HEK293 (cell line): ENCODE data around the gene BCDIN3D.
A peak's percentile ranks its signal among the peaks of the same experiment; 100 is the strongest.

Experiments used
- BCL11B ChIP-seq: fragments of 450-650 bp; formaldehyde crosslinking; IDR thresholded peaks from 2 replicates; pipeline ENCODE4 v1.5.1; 2016; ENCODE audit warnings: low read depth, missing biosample characterization, missing genetic modification characterization
- CTCF ChIP-seq: fragments of 450-650 bp; formaldehyde crosslinking; IDR thresholded peaks from 2 replicates; pipeline ENCODE4 v1.5.1; 2016; ENCODE audit warnings: missing biosample characterization, missing genetic modification characterization
- PATZ1 ChIP-seq: fragments of 450-650 bp; formaldehyde crosslinking; IDR thresholded peaks from 2 replicates; pipeline ENCODE4 v1.5.1; 2016; ENCODE audit warnings: missing biosample characterization, missing genetic modification characterization
- PBX3 ChIP-seq: sonication (generic); formaldehyde crosslinking; IDR thresholded peaks from 2 replicates; pipeline ENCODE4 v1.8.1; 2022; ENCODE audit warnings: mild to moderate bottlenecking, moderate library complexity, missing genetic modification reagents
- PRDM1 ChIP-seq: fragments of 450-650 bp; formaldehyde crosslinking; IDR thresholded peaks from 2 replicates; pipeline ENCODE4; 2016; ENCODE audit warnings: missing biosample characterization, missing genetic modification characterization
- RBAK ChIP-seq: fragments of 450-650 bp; formaldehyde crosslinking; IDR thresholded peaks from 2 replicates; pipeline ENCODE4 v1.5.1; 2016; ENCODE audit warnings: missing biosample characterization, missing genetic modification characterization
- REPIN1 ChIP-seq: fragments of 450-650 bp; formaldehyde crosslinking; IDR thresholded peaks from 2 replicates; pipeline ENCODE4 v1.5.1; 2017; ENCODE audit warnings: missing biosample characterization, missing genetic modification characterization, low read depth
- SP3 ChIP-seq: fragments of 450-650 bp; formaldehyde crosslinking; IDR thresholded peaks from 2 replicates; pipeline ENCODE4 v1.5.1; 2016; ENCODE audit warnings: missing biosample characterization, missing genetic modification characterization
- ZBTB11 ChIP-seq: fragments of 450-650 bp; formaldehyde crosslinking; conservative IDR thresholded peaks from 2 replicates; pipeline ENCODE4 v1.5.1; 2016; ENCODE audit warnings: low read depth, missing biosample characterization, missing genetic modification characterization
- ZBTB17 ChIP-seq: fragments of 450-650 bp; formaldehyde crosslinking; IDR thresholded peaks from 2 replicates; pipeline ENCODE4 v1.5.1; 2016; ENCODE audit warnings: missing biosample characterization, missing genetic modification characterization
- ZBTB49 ChIP-seq: fragments of 450-650 bp; formaldehyde crosslinking; IDR thresholded peaks from 2 replicates; pipeline ENCODE4 v1.5.1; 2016; ENCODE audit warnings: missing biosample characterization, missing genetic modification characterization, low read depth
- ZNF10 ChIP-seq: fragments of 450-650 bp; formaldehyde crosslinking; IDR thresholded peaks from 2 replicates; pipeline ENCODE4 v1.5.1; 2017; ENCODE audit warnings: missing biosample characterization, missing genetic modification characterization
- ZNF16 ChIP-seq: fragments of 450-650 bp; formaldehyde crosslinking; IDR thresholded peaks from 2 replicates; pipeline ENCODE4 v1.5.1; 2016; ENCODE audit warnings: low read depth, missing biosample characterization, missing genetic modification characterization
- ZNF175 ChIP-seq: fragments of 450-650 bp; formaldehyde crosslinking; IDR thresholded peaks from 2 replicates; pipeline ENCODE4 v1.5.1; 2016; ENCODE audit warnings: missing biosample characterization, missing genetic modification characterization
- ZNF24 ChIP-seq: fragments of 450-650 bp; formaldehyde crosslinking; IDR thresholded peaks from 2 replicates; pipeline ENCODE4 v1.5.1; 2016; ENCODE audit warnings: missing biosample characterization, missing genetic modification characterization
- ZNF280C ChIP-seq: fragments of 450-650 bp; formaldehyde crosslinking; IDR thresholded peaks from 2 replicates; pipeline ENCODE4 v1.5.1; 2016; ENCODE audit warnings: missing biosample characterization, missing genetic modification characterization
- ZNF423 ChIP-seq: fragments of 450-650 bp; formaldehyde crosslinking; IDR thresholded peaks from 2 replicates; pipeline ENCODE4 v1.5.1; 2016; ENCODE audit warnings: missing biosample characterization, missing genetic modification characterization
- ZNF433 ChIP-seq: fragments of 450-650 bp; formaldehyde crosslinking; IDR thresholded peaks from 2 replicates; pipeline ENCODE4 v1.5.1; 2016; ENCODE audit warnings: missing biosample characterization, missing genetic modification characterization, low read depth
- ZNF501 ChIP-seq: fragments of 450-650 bp; formaldehyde crosslinking; IDR thresholded peaks from 2 replicates; pipeline ENCODE4 v1.5.1; 2016; ENCODE audit warnings: missing biosample characterization, missing genetic modification characterization
- ZNF596 ChIP-seq: fragments of 450-650 bp; IDR thresholded peaks from 2 replicates; pipeline ENCODE4 v1.5.0; 2018; ENCODE audit warnings: missing biosample characterization, mild to moderate bottlenecking, missing genetic modification characterization, moderate library complexity
- ZNF621 ChIP-seq: fragments of 450-650 bp; formaldehyde crosslinking; IDR thresholded peaks from 2 replicates; pipeline ENCODE4 v1.5.1; 2017; ENCODE audit warnings: missing biosample characterization, missing genetic modification characterization
- ZNF624 ChIP-seq: fragments of 450-650 bp; formaldehyde crosslinking; IDR thresholded peaks from 2 replicates; pipeline ENCODE4 v1.5.1; 2017; ENCODE audit warnings: missing biosample characterization, missing genetic modification characterization
- ZNF654 ChIP-seq: fragments of 450-650 bp; formaldehyde crosslinking; IDR thresholded peaks from 2 replicates; pipeline ENCODE4 v1.5.1; 2016; ENCODE audit warnings: low read depth, missing biosample characterization, missing genetic modification characterization
- ZNF701 ChIP-seq: fragments of 450-650 bp; formaldehyde crosslinking; IDR thresholded peaks from 2 replicates; pipeline ENCODE4 v1.5.1; 2016; ENCODE audit warnings: missing biosample characterization, missing genetic modification characterization
- ZNF785 ChIP-seq: fragments of 450-650 bp; formaldehyde crosslinking; IDR thresholded peaks from 2 replicates; pipeline ENCODE4 v1.5.1; 2016; ENCODE audit warnings: missing biosample characterization, missing genetic modification characterization
- ZNF792 ChIP-seq: fragments of 450-650 bp; formaldehyde crosslinking; IDR thresholded peaks from 2 replicates; pipeline ENCODE4 v1.5.1; 2016; ENCODE audit warnings: missing biosample characterization, missing genetic modification characterization

Gene BCDIN3D

GRCh38 chr12:49868952-49869815 lies 26.3 kb upstream of the BCDIN3D start (continued):
- TF ChIP-seq ZNF501 (peak; percentile 90), SP3 (tag by site-specific recombination) (no peak), ZNF792 (tag by site-specific recombination) (no peak), ZNF785 (no peak), CTCF (tag by site-specific recombination) (peak; percentile 27; the same call in 1 of the 2 replicates), ZNF654 (tag by site-specific recombination) (no peak), ZBTB11 (tag by site-specific recombination) (0 out of 2 replicates have a peak, but pooled peaks have one; percentile 38), ZNF16 (tag by site-specific recombination) (no peak), PBX3 (CRISPR knock-in tag) (0 out of 2 replicates have a peak, but pooled peaks have one; percentile 42), REPIN1 (tag by site-specific recombination) (no peak), ZNF624 (tag by site-specific recombination) (no peak), RBAK (tag by site-specific recombination) (no peak), PRDM1 (tag by site-specific recombination) (no peak), ZNF280C (tag by site-specific recombination) (no peak), PATZ1 (tag by site-specific recombination) (peak; percentile 99), ZNF10 (no peak), ZBTB17 (tag by site-specific recombination) (peak; percentile 88), ZNF596 (tag by site-specific recombination) (0 out of 2 replicates have a peak, but pooled peaks have one; percentile 18), ZNF621 (tag by site-specific recombination) (no peak), ZNF175 (tag by site-specific recombination) (no peak), ZNF24 (tag by site-specific recombination) (peak; percentile 96), BCL11B (tag by site-specific recombination) (no peak), ZNF423 (tag by site-specific recombination) (peak; percentile 95), ZNF701 (tag by site-specific recombination) (no peak), ZNF433 (tag by site-specific recombination) (no peak), ZBTB49 (tag by site-specific recombination) (no peak)
